Activated B cell treated with CpG ODN at 0.5 μM for 24 hours (primary cell): Measurements from ENCODE around the gene SECISBP2L. TPM values are rescaled to one million over a fixed set of nuclear protein-coding genes. Genes with fewer than 3 reads are reported as not detected.

Experiments
- ATAC-seq: fragments of 200-7000 bp; cut with Tn5 transposase; one replicate; pipeline ENCODE4 v1.10.0; 2021; ENCODE audit warnings: low read depth, mild to moderate bottlenecking, moderate library complexity
- CTCF ChIA-PET: fragments of 350-600 bp; sonication (Branson Sonifier 250); formaldehyde crosslinking; loops from one replicate; lab custom pipeline; 2021; ENCODE audit warnings: antibody characterized with exemption; lab: Charles Lee
- POLR2A ChIA-PET: fragments of 350-600 bp; sonication (Branson Sonifier 250); formaldehyde crosslinking; loops from one replicate; lab custom pipeline; 2021; ENCODE audit warnings: antibody characterized with exemption; lab: Charles Lee
- DNase-seq: peaks from one replicate; pipeline ENCODE4 v3.0.0; 2022
- H3K27ac Mint-ChIP-seq: one replicate; pipeline ENCODE4 v1.8.0; 2020; ENCODE audit warnings: mixed read lengths
- H3K27me3 Mint-ChIP-seq: one replicate; pipeline ENCODE4 v1.8.0; 2021; ENCODE audit warnings: mixed read lengths
- H3K36me3 Mint-ChIP-seq: one replicate; pipeline ENCODE4 v1.8.0; 2021; ENCODE audit warnings: low read depth, mixed read lengths
- H3K4me1 Mint-ChIP-seq: one replicate; pipeline ENCODE4 v1.8.0; 2021; ENCODE audit warnings: mixed read lengths
- H3K4me3 Mint-ChIP-seq: one replicate; pipeline ENCODE4 v1.8.0; 2020; ENCODE audit warnings: mild to moderate bottlenecking, mixed read lengths
- H3K9me3 Mint-ChIP-seq: one replicate; pipeline ENCODE4 v1.8.0; 2020; ENCODE audit warnings: mixed read lengths
- intact Hi-C: fragments of 100-400 bp; cut with micrococcal nuclease; formaldehyde crosslinking; loops from one replicate; pipeline ENCODE4 v1.15.1; 2024
- total RNA-seq: library from RNA; stranded (reverse); gene quantifications from 2 replicates; pipeline ENCODE4 v1.2.3, GENCODE V29; 2022
- TF ChIP-seq, protein P1 (sequence below): fragments of 200-600 bp; IDR thresholded peaks from one replicate; pipeline ENCODE4 v1.8.0; 2022; ENCODE audit warnings: antibody characterized with exemption, mild to moderate bottlenecking

SECISBP2L gene
- total RNA-seq, 1 donor from 2014 or later = 56.5 TPM

GRCh38 chr15:48984021-48984710, 62.1 kb downstream of the SECISBP2L start:
- Mint-ChIP-seq H3K9me3 (no peaks in the 10 kb centered on the region), H3K4me1 (no peaks in the 10 kb centered on the region), H3K36me3 (peaks cover 6% of the 10 kb centered on the region), H3K27me3 (peaks cover 8% of the 10 kb centered on the region), H3K27ac (no peak overlapping the region), H3K4me3 (no peak overlapping the region)
- ChIA-PET POLR2A (no interaction called here), CTCF (interaction anchor here (1.4 kb wide), 1 partner anchor 8 kb away, joined by 7 read pairs; no protein-coding TSS in a partner anchor)
- TF ChIP-seq, protein P1, sequence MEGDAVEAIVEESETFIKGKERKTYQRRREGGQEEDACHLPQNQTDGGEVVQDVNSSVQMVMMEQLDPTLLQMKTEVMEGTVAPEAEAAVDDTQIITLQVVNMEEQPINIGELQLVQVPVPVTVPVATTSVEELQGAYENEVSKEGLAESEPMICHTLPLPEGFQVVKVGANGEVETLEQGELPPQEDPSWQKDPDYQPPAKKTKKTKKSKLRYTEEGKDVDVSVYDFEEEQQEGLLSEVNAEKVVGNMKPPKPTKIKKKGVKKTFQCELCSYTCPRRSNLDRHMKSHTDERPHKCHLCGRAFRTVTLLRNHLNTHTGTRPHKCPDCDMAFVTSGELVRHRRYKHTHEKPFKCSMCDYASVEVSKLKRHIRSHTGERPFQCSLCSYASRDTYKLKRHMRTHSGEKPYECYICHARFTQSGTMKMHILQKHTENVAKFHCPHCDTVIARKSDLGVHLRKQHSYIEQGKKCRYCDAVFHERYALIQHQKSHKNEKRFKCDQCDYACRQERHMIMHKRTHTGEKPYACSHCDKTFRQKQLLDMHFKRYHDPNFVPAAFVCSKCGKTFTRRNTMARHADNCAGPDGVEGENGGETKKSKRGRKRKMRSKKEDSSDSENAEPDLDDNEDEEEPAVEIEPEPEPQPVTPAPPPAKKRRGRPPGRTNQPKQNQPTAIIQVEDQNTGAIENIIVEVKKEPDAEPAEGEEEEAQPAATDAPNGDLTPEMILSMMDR = no peak
- DNase-seq = no peak
- ATAC-seq = no peak
- intact Hi-C loops = no loop called here

GRCh38 chr15:48983300-48983699, 62.9 kb downstream of the SECISBP2L start:
- H3K4me3 Mint-ChIP-seq = no peak overlapping the region
- H3K36me3 Mint-ChIP-seq = peaks cover under 1% of the 10 kb centered on the region
- no peaks in the 10 kb centered on the region for H3K4me1 Mint-ChIP-seq
- ATAC-seq = no peak
- intact Hi-C loops = no loop called here
- POLR2A ChIA-PET = no interaction called here
- TF ChIP-seq, protein P1 = no peak
- peaks cover 8% of the 10 kb centered on the region for H3K27me3 Mint-ChIP-seq
- CTCF ChIA-PET = interaction anchor here (0.8 kb wide), 1 partner anchor 9 kb away, joined by 3 read pairs; no protein-coding TSS in a partner anchor
- H3K27ac Mint-ChIP-seq = no peak overlapping the region
- no peak for DNase-seq
- no peaks in the 10 kb centered on the region for H3K9me3 Mint-ChIP-seq

DNA sequence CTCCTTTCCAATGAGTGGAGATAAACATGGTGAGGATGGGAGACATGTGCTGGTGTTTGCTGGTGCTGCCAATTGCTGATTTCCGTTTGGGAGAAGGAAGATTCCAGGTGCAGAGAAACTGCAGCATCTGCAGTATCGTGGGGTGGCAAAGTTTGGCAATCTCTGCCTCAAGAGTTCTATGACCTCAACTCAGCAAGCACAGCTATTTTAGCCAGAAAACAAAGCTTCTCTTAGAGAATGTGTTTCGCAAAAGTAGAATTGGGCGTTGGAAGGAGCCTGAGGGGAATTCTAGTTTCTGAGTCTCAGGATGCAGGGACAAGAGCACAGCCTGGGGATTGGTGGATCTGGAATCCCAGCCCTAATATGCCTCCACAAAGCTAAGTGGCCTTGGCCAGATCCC, 64.3 kb downstream of the SECISBP2L start:
- Mint-ChIP-seq H3K36me3 (no peaks in the 10 kb centered on the region), H3K27me3 (peaks cover 12% of the 10 kb centered on the region), H3K4me1 (no peaks in the 10 kb centered on the region), H3K27ac (no peak overlapping the region), H3K4me3 (no peak overlapping the region), H3K9me3 (no peaks in the 10 kb centered on the region)
- ATAC-seq = no peak
- TF ChIP-seq, protein P1 = no peak
- intact Hi-C loops = no loop called here
- ChIA-PET CTCF (no interaction called here), POLR2A (no interaction called here)
- DNase-seq = no peak

DNA sequence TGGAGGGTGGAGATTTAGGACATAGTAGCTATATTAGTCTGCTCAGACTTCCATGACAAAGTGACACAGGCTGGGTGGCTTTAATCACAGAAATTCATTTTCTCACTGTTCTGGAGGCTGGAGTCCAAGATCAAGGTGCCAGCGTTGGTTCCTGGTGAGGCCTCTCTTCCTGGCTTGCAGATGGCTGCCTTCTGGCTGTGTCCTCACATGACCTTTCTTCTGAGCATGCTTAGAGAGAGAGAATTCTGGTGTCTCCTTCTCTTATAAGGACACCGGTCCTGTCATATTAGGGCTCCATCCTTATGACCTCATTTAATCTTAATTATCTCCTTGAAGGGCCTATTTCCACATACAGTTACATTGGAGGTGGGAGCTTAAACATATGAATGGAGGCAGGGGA, 67.6 kb downstream of the SECISBP2L start:
- CTCF ChIA-PET = no interaction called here
- no peak for DNase-seq
- POLR2A ChIA-PET = no interaction called here
- peaks cover 26% of the 10 kb centered on the region for H3K27me3 Mint-ChIP-seq
- no peak for ATAC-seq
- H3K27ac Mint-ChIP-seq = no peak overlapping the region
- intact Hi-C loops = no loop called here
- H3K9me3 Mint-ChIP-seq = no peaks in the 10 kb centered on the region
- H3K4me3 Mint-ChIP-seq = no peak overlapping the region
- H3K36me3 Mint-ChIP-seq = no peaks in the 10 kb centered on the region
- TF ChIP-seq, protein P1 = no peak
- H3K4me1 Mint-ChIP-seq = peaks cover 1% of the 10 kb centered on the region

- H3K4me1 Mint-ChIP-seq = peaks cover 1% of the 10 kb centered on the region
- H3K4me3 Mint-ChIP-seq = peak overlapping the region; percentile 30
- H3K27me3 Mint-ChIP-seq = peaks cover 21% of the 10 kb centered on the region
- ChIA-PET POLR2A (interaction anchor here (1.1 kb wide), 2 partner anchors 69 to 179 kb away, joined by 4 read pairs; partner anchors contain the start of genes COPS2 and SECISBP2L), CTCF (interaction anchor here (0.7 to 2.6 kb wide), 11 partner anchors 8 to 179 kb away, joined by 3 to 14 read pairs (median 5); partner anchors contain the start of genes COPS2 and SHC4)
- intact Hi-C loops = no loop called here
- TF ChIP-seq, protein P1 = no peak
- H3K27ac Mint-ChIP-seq = no peak overlapping the region
- H3K9me3 Mint-ChIP-seq = no peaks in the 10 kb centered on the region
- no peak for DNase-seq
- no peak for ATAC-seq
- H3K36me3 Mint-ChIP-seq = no peaks in the 10 kb centered on the region
Measured at GRCh38 chr15:48976444-48977088, 69.7 kb downstream of the SECISBP2L start.
